Measurements from ENCODE around the gene OR7C1. TPM values are rescaled to one million over a fixed set of nuclear protein-coding genes. Genes with fewer than 3 reads are reported as not detected.
"Not testable (repeated sequence)": the region's sequence is repeated elsewhere in the genome, so short reads cannot be mapped to it uniquely, and the experiment has no call there.

OR7C1 gene
- total RNA-seq, 4 donors from 2014 or later = under 0.01 TPM; not detected in 3

GRCh38 chr19:14775869-14776586 lies 59.0 kb downstream of the OR7C1 start:
- in situ Hi-C loops (cut with MboI; ENCODE audit: low pct_ligation_motif_present in 1 of 4, low pct_unique_long_range_greater_than_20kb in 1 of 4, low sequenced_read_pairs in 3 of 4) = no loop called here
- peak; percentile 17 for DNase-seq
- 0 to 10% methylated on average over 1 to 17 of the region's 22 CpGs for WGBS, 2 donors (ENCODE audit: low coverage in 1 of 2)
- H3K36me3 ChIP-seq = no peaks in the 10 kb centered on the region
- H3K4me3 ChIP-seq = peak overlapping the region in 3 of 4 donors; percentile 4 to 39 (median 24)
- peak overlapping the region; percentile 11 to 37 (median 28) for H3K27ac ChIP-seq
- intact Hi-C loops (cut with DNase I; ENCODE audit: low total_unique reads) = no loop called here
- TF ChIP-seq EP300 (IDR thresholded peaks at IDR 0.05; ENCODE audit: low read depth) = no peak
- TF ChIP-seq POLR2AphosphoS5 (IDR thresholded peaks at IDR 0.05) = no peak
- no peak for TF ChIP-seq POLR2A (IDR thresholded peaks at IDR 0.05)
- no peak for TF ChIP-seq CTCF (IDR thresholded peaks at IDR 0.05)
- H3K9me3 ChIP-seq = no peaks in the 10 kb centered on the region
- peaks cover 35% of the 10 kb centered on the region for H3K27me3 ChIP-seq
- peaks cover 0 to 10% (median 5%) of the 10 kb centered on the region in 4 donors for H3K4me1 ChIP-seq

DNA sequence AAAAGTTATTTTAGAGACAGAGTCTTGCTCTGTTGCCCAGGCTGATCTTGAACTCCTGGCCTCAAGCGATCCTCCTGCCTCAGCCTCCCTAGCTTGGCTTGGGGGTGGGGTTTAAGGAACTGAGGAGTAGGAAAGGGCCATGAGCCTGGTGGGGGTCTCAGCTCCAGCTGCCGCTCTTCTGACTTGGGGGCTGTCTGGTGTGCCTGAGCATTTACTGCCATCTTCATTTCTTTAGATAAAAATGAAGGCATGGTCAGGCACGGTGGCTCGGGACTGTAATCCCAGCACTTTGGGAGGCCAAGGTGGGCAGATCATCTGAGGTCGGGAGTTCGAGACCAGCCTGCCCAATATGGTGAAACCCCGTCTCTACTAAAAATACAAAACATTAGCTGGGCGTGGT lies 59.7 kb downstream of the OR7C1 start:
- H3K27me3 ChIP-seq = peaks cover 35% of the 10 kb centered on the region

GRCh38 chr19:14774373-14774772 lies 60.6 kb downstream of the OR7C1 start:
- DNase-seq = no peak
- intact Hi-C loops (cut with DNase I; ENCODE audit: low total_unique reads) = no loop called here
- 78 to 100% methylated on average over 1 to 10 of the region's 10 CpGs for WGBS, 2 donors (ENCODE audit: low coverage in 1 of 2)

More for the DNA sequence above, 59.7 kb downstream of the OR7C1 start:
- in situ Hi-C loops (cut with MboI; ENCODE audit: low pct_ligation_motif_present in 1 of 4, low pct_unique_long_range_greater_than_20kb in 1 of 4, low sequenced_read_pairs in 3 of 4); H3K36me3 ChIP-seq; intact Hi-C loops (cut with DNase I; ENCODE audit: low total_unique reads); H3K27ac ChIP-seq; DNase-seq; H3K9me3 ChIP-seq: not testable (repeated sequence)
- Histone ChIP-seq H3K4me3 (peak overlapping the region in 2 of 4 donors; percentile 24 to 39), H3K4me1 (peaks cover 0 to 10% (median 5%) of the 10 kb centered on the region in 4 donors)
- 71 to 83% methylated on average over 1 to 8 of the region's 8 CpGs for WGBS, 2 donors (ENCODE audit: low coverage in 1 of 2)

DNA sequence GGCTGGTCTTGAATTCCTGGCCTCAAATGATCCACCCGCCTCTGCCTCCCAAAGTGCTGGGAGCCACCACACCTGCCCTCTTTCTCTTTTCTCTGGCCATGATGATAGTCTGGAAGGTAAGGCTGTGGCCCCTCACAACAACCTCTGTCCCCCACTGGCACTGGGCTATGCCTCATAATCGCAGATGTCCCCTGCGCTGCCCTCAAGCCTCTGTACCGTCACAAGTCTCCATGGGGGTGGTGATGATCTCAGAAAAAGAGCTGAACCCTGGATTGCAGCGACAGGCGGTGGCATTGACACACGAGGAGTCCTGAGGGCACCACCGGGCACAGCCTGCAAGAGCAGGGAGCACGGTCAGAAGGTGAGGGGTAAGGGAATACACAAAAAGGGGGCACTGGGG lies 61.3 kb downstream of the OR7C1 start:
- H3K27ac ChIP-seq; H3K36me3 ChIP-seq; intact Hi-C loops (cut with DNase I; ENCODE audit: low total_unique reads); in situ Hi-C loops (cut with MboI; ENCODE audit: low pct_ligation_motif_present in 1 of 4, low pct_unique_long_range_greater_than_20kb in 1 of 4, low sequenced_read_pairs in 3 of 4); H3K4me3 ChIP-seq; H3K9me3 ChIP-seq; DNase-seq: not testable (repeated sequence)
- Histone ChIP-seq H3K27me3 (peaks cover 35% of the 10 kb centered on the region), H3K4me1 (peaks cover 0 to 10% (median 5%) of the 10 kb centered on the region in 4 donors)
- 85% methylated on average over 9 of the region's 9 CpGs; no CpG with 5 or more reads in 1 of the 2 donors for WGBS, 2 donors (ENCODE audit: low coverage in 1 of 2)

More at GRCh38 chr19:14774373-14774772, 60.6 kb downstream of the OR7C1 start:
- TF ChIP-seq POLR2A (IDR thresholded peaks at IDR 0.05) (no peak), CTCF (IDR thresholded peaks at IDR 0.05) (no peak), POLR2AphosphoS5 (IDR thresholded peaks at IDR 0.05) (no peak), EP300 (IDR thresholded peaks at IDR 0.05; ENCODE audit: low read depth) (no peak)
- Histone ChIP-seq H3K27me3 (peaks cover 35% of the 10 kb centered on the region), H3K36me3 (no peaks in the 10 kb centered on the region), H3K4me3 (no peak overlapping the region), H3K4me1 (peaks cover 0 to 10% (median 5%) of the 10 kb centered on the region in 4 donors), H3K9me3 (no peaks in the 10 kb centered on the region), H3K27ac (no peak overlapping the region)
- in situ Hi-C loops (cut with MboI; ENCODE audit: low pct_ligation_motif_present in 1 of 4, low pct_unique_long_range_greater_than_20kb in 1 of 4, low sequenced_read_pairs in 3 of 4) = no loop called here

DNA sequence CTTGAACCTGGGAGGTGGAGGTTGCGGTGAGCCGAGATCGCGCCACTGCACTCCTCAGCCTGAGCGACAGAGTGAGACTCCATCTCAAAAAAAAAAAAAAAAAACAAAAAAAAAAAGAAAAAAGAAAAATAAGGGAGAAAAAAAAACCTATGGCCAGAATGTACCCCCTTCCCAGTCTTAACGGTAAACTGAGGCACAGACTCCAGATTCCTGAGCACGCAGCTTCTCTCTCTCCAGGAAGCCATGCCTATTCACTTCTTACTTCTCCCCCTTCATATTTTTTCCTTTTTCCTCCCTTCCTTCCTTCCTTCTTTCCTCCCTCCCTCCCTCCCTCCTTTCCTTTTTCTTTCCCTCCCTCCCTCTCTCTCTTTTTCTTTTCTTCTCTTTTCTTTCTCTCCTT lies 62.0 kb downstream of the OR7C1 start:
- TF ChIP-seq POLR2A (IDR thresholded peaks at IDR 0.05) (no peak), POLR2AphosphoS5 (IDR thresholded peaks at IDR 0.05) (no peak), CTCF (IDR thresholded peaks at IDR 0.05) (no peak)
- H3K4me3 ChIP-seq = no peak overlapping the region
- no peak for DNase-seq
- H3K4me1 ChIP-seq = peaks cover 0 to 10% (median 5%) of the 10 kb centered on the region in 4 donors
- in situ Hi-C loops (cut with MboI; ENCODE audit: low pct_ligation_motif_present in 1 of 4, low pct_unique_long_range_greater_than_20kb in 1 of 4, low sequenced_read_pairs in 3 of 4) = no loop called here
- intact Hi-C loops (cut with DNase I; ENCODE audit: low total_unique reads) = no loop called here
- no peak overlapping the region for H3K27ac ChIP-seq
- no peaks in the 10 kb centered on the region for H3K9me3 ChIP-seq
- no peaks in the 10 kb centered on the region for H3K36me3 ChIP-seq
- WGBS, 2 donors (ENCODE audit: low coverage in 1 of 2) = 82 to 94% methylated on average over 2 to 7 of the region's 7 CpGs
- peaks cover 35% of the 10 kb centered on the region for H3K27me3 ChIP-seq
